ENCODE measurements around the gene BCDIN3D. TPM values are rescaled to one million over a fixed set of nuclear protein-coding genes. Genes with fewer than 3 reads are reported as not detected.

BCDIN3D gene
- total RNA-seq, 1 donor from 2014 or later = 5.3 TPM

GRCh38 chr12:49805409-49805808, 37.5 kb downstream of the BCDIN3D start:
- no peak for DNase-seq (ENCODE audit: low spot score in 2 of 2, unreplicated experiment in 2 of 2)
- Mint-ChIP-seq H3K4me1 (peaks cover 25% of the 10 kb centered on the region), H3K36me3 (peaks cover 18% of the 10 kb centered on the region), H3K9me3 (no peaks in the 10 kb centered on the region), H3K27ac (no peak overlapping the region), H3K4me3 (no peak overlapping the region), H3K27me3 (ENCODE audit: low read depth) (no peaks in the 10 kb centered on the region)
- no peak for TF ChIP-seq CTCF (IDR thresholded peaks at IDR 0.05; ENCODE audit: unreplicated experiment)

DNA sequence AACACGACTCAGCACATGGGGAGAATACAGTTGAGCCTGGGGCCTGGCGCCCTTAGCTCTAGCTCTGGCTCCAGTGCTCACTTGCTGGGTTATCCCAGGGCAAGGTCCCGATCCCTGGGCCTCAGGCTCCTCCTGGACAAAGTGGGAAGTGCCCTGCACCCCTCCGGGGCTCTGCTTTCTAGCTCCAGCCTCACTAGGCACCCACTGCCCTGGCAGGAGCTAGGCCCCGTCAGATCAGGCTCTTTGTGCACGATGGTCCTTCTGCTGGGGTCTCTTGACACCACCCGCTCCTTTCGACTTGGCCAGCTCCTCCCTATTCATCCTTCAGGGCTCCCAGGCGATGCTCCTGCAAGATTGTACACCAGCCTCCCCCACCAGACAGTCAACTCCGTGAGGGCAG, 38.1 kb downstream of the BCDIN3D start:
- H3K27me3 Mint-ChIP-seq (ENCODE audit: low read depth) = no peaks in the 10 kb centered on the region
- H3K27ac Mint-ChIP-seq = no peak overlapping the region
- TF ChIP-seq CTCF (IDR thresholded peaks at IDR 0.05; ENCODE audit: unreplicated experiment) = no peak
- no peak overlapping the region for H3K4me3 Mint-ChIP-seq
- no peaks in the 10 kb centered on the region for H3K9me3 Mint-ChIP-seq
- H3K36me3 Mint-ChIP-seq = peaks cover 21% of the 10 kb centered on the region
- H3K4me1 Mint-ChIP-seq = peaks cover 21% of the 10 kb centered on the region
- no peak for DNase-seq (ENCODE audit: low spot score in 2 of 2, unreplicated experiment in 2 of 2)

DNA sequence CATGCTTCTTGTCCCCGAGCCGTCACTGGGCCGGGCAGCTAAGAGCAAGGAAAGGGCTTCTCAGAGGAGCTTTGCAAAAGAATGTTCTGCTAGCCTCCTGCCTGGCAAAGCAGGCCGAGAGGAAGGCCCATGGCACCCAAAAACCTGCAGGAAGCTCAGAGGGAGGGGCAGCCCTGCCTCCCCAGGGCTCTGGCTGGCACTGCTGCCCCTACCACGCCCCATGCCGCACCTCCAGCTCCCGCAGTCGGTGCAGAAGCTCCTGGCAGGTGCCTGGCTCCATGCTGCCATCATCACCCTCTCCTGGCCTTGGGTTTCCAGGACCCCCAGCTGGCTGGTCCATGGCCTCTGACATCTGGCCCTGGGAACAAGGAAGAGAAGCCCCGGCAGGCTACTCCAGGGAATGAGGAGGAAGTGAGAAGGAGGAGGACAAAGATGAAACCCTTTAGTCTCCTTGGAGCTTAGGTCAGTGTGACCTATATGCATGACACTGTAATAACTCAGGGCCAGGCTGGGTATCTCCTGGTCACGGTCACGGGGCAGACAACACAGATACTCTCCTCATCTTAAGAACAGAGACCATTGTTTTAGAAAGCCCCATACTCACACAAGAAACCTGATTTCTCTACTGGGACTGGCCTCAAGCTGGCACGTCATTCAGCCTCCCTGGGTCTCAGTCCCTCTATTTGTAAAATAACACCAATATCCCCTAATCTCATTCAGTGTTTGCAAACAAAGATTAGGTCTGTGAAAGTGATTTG, 39.0 kb downstream of the BCDIN3D start:
- no peak overlapping the region for H3K4me3 Mint-ChIP-seq
- peaks cover 24% of the 10 kb centered on the region for H3K36me3 Mint-ChIP-seq
- peaks cover 11% of the 10 kb centered on the region for H3K4me1 Mint-ChIP-seq
- no peak for DNase-seq (ENCODE audit: low spot score in 2 of 2, unreplicated experiment in 2 of 2)
- no peaks in the 10 kb centered on the region for H3K9me3 Mint-ChIP-seq
- TF ChIP-seq CTCF (IDR thresholded peaks at IDR 0.05; ENCODE audit: unreplicated experiment) = no peak
- no peak overlapping the region for H3K27ac Mint-ChIP-seq
- H3K27me3 Mint-ChIP-seq (ENCODE audit: low read depth) = no peaks in the 10 kb centered on the region

GRCh38 chr12:49801141-49802063, 41.5 kb downstream of the BCDIN3D start:
- Mint-ChIP-seq H3K36me3 (peaks cover 24% of the 10 kb centered on the region), H3K27ac (no peak overlapping the region), H3K9me3 (no peaks in the 10 kb centered on the region), H3K4me3 (no peak overlapping the region), H3K27me3 (ENCODE audit: low read depth) (no peaks in the 10 kb centered on the region), H3K4me1 (no peaks in the 10 kb centered on the region)
- no peak for DNase-seq (ENCODE audit: low spot score in 2 of 2, unreplicated experiment in 2 of 2)
- TF ChIP-seq CTCF (IDR thresholded peaks at IDR 0.05; ENCODE audit: unreplicated experiment) = no peak

DNA sequence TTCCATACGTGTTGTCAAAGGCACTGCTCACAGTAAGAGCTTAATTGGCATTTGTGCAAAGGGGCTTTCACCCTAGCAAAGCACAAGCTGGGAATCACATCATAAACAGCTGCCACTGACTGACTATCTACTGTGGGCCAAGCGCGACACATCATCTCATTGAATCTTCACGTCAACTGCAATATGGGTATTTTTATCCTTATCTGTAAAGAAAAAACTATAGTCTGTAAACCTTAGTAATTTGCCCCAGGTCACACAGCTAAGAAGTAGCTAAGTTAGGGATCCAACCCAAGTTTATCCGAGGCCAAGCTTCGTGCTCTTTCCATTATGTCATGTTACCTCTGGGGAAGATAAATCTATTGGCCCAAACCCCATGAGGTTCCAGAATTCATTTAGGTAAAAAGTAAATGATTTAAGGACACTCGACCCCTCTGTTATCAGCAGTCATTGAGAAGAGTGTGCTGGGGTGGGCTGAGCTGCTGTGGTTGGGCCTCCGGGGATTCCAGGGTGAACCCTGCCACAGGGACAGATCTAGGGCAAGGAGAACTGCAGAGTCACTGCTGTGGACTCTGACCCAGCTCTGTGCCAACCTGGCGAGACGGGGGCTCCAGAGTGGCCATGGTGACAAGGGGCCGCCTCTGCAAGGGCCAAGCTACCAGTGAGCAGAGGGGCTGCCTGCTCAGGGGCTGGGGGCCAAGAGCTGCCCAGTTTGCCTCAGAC, 42.3 kb downstream of the BCDIN3D start:
- no peak for DNase-seq (ENCODE audit: low spot score in 2 of 2, unreplicated experiment in 2 of 2)
- H3K27ac Mint-ChIP-seq = no peak overlapping the region
- H3K4me1 Mint-ChIP-seq = no peaks in the 10 kb centered on the region
- no peaks in the 10 kb centered on the region for H3K27me3 Mint-ChIP-seq (ENCODE audit: low read depth)
- H3K36me3 Mint-ChIP-seq = peaks cover 20% of the 10 kb centered on the region
- H3K4me3 Mint-ChIP-seq = no peak overlapping the region
- no peaks in the 10 kb centered on the region for H3K9me3 Mint-ChIP-seq
- TF ChIP-seq CTCF (IDR thresholded peaks at IDR 0.05; ENCODE audit: unreplicated experiment) = no peak

Measured in mesothelial cell of epicardium (in vitro differentiated cells).